GM12878 (cell line): ENCODE data around the gene NKX2-3. TPM values are rescaled to one million over a fixed set of nuclear protein-coding genes. Genes with fewer than 3 reads are reported as not detected.

Experiments used
- ATAC-seq: fragments of 200-7000 bp; cut with Tn5 transposase; 3 replicates; pipeline ENCODE4 v1.9.1; 2020; ENCODE audit warnings: mild to moderate bottlenecking, moderate library complexity
- BruUV-seq: library from RNA; stranded (reverse); fragments of 400-500 nt; replicated peaks from 2 replicates; lab custom pipeline; 2021; lab: Mats Ljungman, UMichigan
- CTCF ChIA-PET: fragments of 300-600 bp; sonication (Branson Sonifier 250); formaldehyde crosslinking; extraction: SDS; loops from one replicate; lab custom pipeline; 2021; ENCODE audit warnings: inconsistent platforms; lab: Yijun Ruan, JAX
- POLR2A ChIA-PET: fragments of 350-600 bp; formaldehyde crosslinking; extraction: SDS; loops from one replicate; lab custom pipeline; 2021; ENCODE audit warnings: inconsistent platforms; lab: Charles Lee
- RAD21 ChIA-PET: fragments of 300-600 bp; sonication (Branson Sonifier 250); formaldehyde crosslinking; loops from one replicate; lab custom pipeline; 2023; ENCODE audit warnings: antibody characterized with exemption; ENCODE audit not compliant: unreplicated experiment; lab: Charles Lee
- SMC1A ChIA-PET: fragments of 300-600 bp; sonication (Branson Sonifier 250); formaldehyde crosslinking; loops from one replicate; lab custom pipeline; 2023; ENCODE audit not compliant: unreplicated experiment, uncharacterized antibody; lab: Charles Lee
- DNase-seq: peaks from one replicate; pipeline ENCODE4 v3.0.0-alpha.2; 2011; ENCODE audit warnings: low read depth, low spot score
- FAIRE-seq: peaks from 3 replicates; lab custom pipeline; 2011; peaks lifted over from hg19 to GRCh38; lab: Jason Lieb, UNC
- H2AFZ ChIP-seq: 2 replicates; pipeline ENCODE4 v1.6.0; 2011; ENCODE audit warnings: low read depth, low read length, control low read depth; ENCODE audit not compliant: control insufficient read depth
- H3K27ac ChIP-seq: 2 replicates; pipeline ENCODE4 v1.5.1; 2011; ENCODE audit warnings: control low read depth; ENCODE audit not compliant: control insufficient read depth, insufficient read depth
- H3K27me3 ChIP-seq, 2 experiments: replicated peaks in 1 of 2; 2 replicates each; pipeline versions ENCODE4 v1.6.0 to v1.6.1; 2011; ENCODE audit warnings: low read length in 1 of 2; ENCODE audit not compliant: control insufficient read depth in 2 of 2, insufficient read depth in 2 of 2
- H3K36me3 ChIP-seq, 2 experiments: 2 replicates each; pipeline ENCODE4 v1.5.1; 2011; ENCODE audit warnings: low read length in 1 of 2; ENCODE audit not compliant: control insufficient read depth in 2 of 2, insufficient read depth in 2 of 2
- H3K4me1 ChIP-seq: 2 replicates; pipeline ENCODE4 v1.6.1; 2011; ENCODE audit warnings: mild to moderate bottlenecking, low read length, moderate library complexity, mixed read lengths; ENCODE audit not compliant: control insufficient read depth, insufficient read depth
- H3K4me2 ChIP-seq: 2 replicates; pipeline ENCODE4 v1.6.0; 2011; ENCODE audit warnings: control low read depth; ENCODE audit not compliant: control insufficient read depth, insufficient read depth
- H3K4me3 ChIP-seq: fragments of 200-600 bp; sonication (generic); 2 replicates; pipeline ENCODE4 v1.5.1; 2016
- H3K79me2 ChIP-seq: 2 replicates; pipeline ENCODE4 v1.6.0; 2011; ENCODE audit warnings: low read length; ENCODE audit not compliant: control insufficient read depth, insufficient read depth
- H3K9ac ChIP-seq: 2 replicates; pipeline ENCODE4 v1.8.0; 2011; ENCODE audit warnings: low read length, control low read depth, mixed read lengths; ENCODE audit not compliant: control insufficient read depth, insufficient read depth
- H3K9me3 ChIP-seq: replicated peaks from 3 replicates; pipeline ENCODE4 v1.5.1; 2011; ENCODE audit warnings: mild to moderate bottlenecking, low read length; ENCODE audit not compliant: control insufficient read depth, insufficient read depth
- H4K20me1 ChIP-seq: 2 replicates; pipeline ENCODE4 v1.6.0; 2011; ENCODE audit not compliant: control insufficient read depth, insufficient read depth
- FOS ChIP-seq: IDR thresholded peaks from 3 replicates; pipeline ENCODE4 v1.6.1; 2011; ENCODE audit warnings: borderline replicate concordance; ENCODE audit not compliant: insufficient read length; ENCODE audit errors: extremely low read depth
- RAD21 ChIP-seq: IDR thresholded peaks from 2 replicates; pipeline ENCODE4 v1.6.1; 2011; ENCODE audit warnings: mild to moderate bottlenecking, low read depth, low read length, moderate library complexity; ENCODE audit not compliant: insufficient read depth
- SMAD5 ChIP-seq: IDR thresholded peaks from 2 replicates; pipeline ENCODE4 v1.6.1; 2016; ENCODE audit warnings: antibody characterized with exemption, low read depth
- SREBF1 ChIP-seq: IDR thresholded peaks from 2 replicates; pipeline ENCODE4 v1.6.1; 2012; ENCODE audit warnings: mild to moderate bottlenecking, low read length
- SUZ12 ChIP-seq: fragments of 200-600 bp; sonication (generic); IDR thresholded peaks from one replicate; pipeline ENCODE4 v1.6.1; 2018; ENCODE audit warnings: antibody characterized with exemption, mild to moderate bottlenecking; ENCODE audit not compliant: unreplicated experiment
- ZNF207 ChIP-seq: fragments of 450-650 bp; IDR thresholded peaks from 2 replicates; pipeline ENCODE4 v1.6.1; 2014; ENCODE audit warnings: antibody characterized with exemption, mild to moderate bottlenecking, borderline replicate concordance
- ZZZ3 ChIP-seq: IDR thresholded peaks from 2 replicates; pipeline ENCODE4 v1.6.1; 2011; ENCODE audit warnings: low read depth; ENCODE audit not compliant: control insufficient read depth, insufficient read length
- whole genome bisulfite sequencing: methylation state at CpG from one replicate; pipeline ENCODE4 v1.1.6; 2016; ENCODE audit warnings: low lambda C conversion rate; ENCODE audit not compliant: insufficient replicate concordance, insufficient coverage; ENCODE audit errors: missing lambda C conversion rate; 5-methylcytosine and 5-hydroxymethylcytosine counted together
- in situ Hi-C: fragments of 300-500 bp; cut with MboI; formaldehyde crosslinking; loops from 9 replicates; pipeline ENCODE4 v1.14.3; 2018; ENCODE audit warnings: mixed read lengths
- intact Hi-C: fragments of 100-400 bp; cut with micrococcal nuclease; formaldehyde crosslinking; loops from one replicate; pipeline ENCODE4 v1.14.2; 2022; ENCODE audit not compliant: unreplicated experiment
- polyA plus RNA-seq, 11 experiments: library from polyadenylated mRNA; depleted of rRNA in 4 of 11; unstranded in 6 of 11; stranded (reverse) in 5 of 11; fragments of >200 nt; fragmentation: Nextera tagmentation in 4 of 11; fragmentation: Illumina TruSeq in 1 of 11; extraction: Ambion mirVana in 4 of 11; extraction: Trizol in 1 of 11; gene quantifications; 1 replicate in 1 of 11; 2 replicates in 10 of 11; pipeline versions ENCODE4 v1.2.1 to v1.2.3, GENCODE V29; 2011 to 2016; ENCODE audit warnings: inconsistent platforms in 2 of 11, missing spikeins in 2 of 11, low read depth in 1 of 11
- total RNA-seq, 4 experiments: library from RNA; depleted of rRNA in 3 of 4; stranded (reverse); fragments of >200 nt in 3 of 4; fragmentation: Illumina TruSeq in 1 of 4; extraction: Trizol in 1 of 4; gene quantifications; 2 replicates each; pipeline versions ENCODE4 v1.2.1 to v1.2.3, GENCODE V29; 2013 to 2021
- TF ChIP-seq, protein P1 (sequence below): fragments of 450-650 bp; IDR thresholded peaks from 2 replicates; pipeline ENCODE4 v1.6.1; 2017; ENCODE audit warnings: mild to moderate bottlenecking, moderate library complexity

Gene NKX2-3
- total and polyA plus RNA-seq, 10 of the 15 experiments (the other 5 are each of a cell fraction or from before 2014, with no cell fraction given): not detected

- no peaks in the 10 kb centered on the region for H3K9me3 ChIP-seq
- 18% methylated on average over 57 of the region's 64 CpGs for WGBS
- in situ Hi-C loops: no loop called here
- no peaks in the 10 kb centered on the region; the same call in 1 of the 2 replicates for H3K4me1 ChIP-seq
- RAD21 ChIA-PET: no interaction called here
- H3K27me3 ChIP-seq: peaks cover 29 to 34% of the 10 kb centered on the region in 2 experiments
- H4K20me1 ChIP-seq: no peaks in the 10 kb centered on the region
- CTCF ChIA-PET: no interaction called here
- SMC1A ChIA-PET: no interaction called here
- ATAC-seq (no peak), DNase-seq (no peak), FAIRE-seq (no peak)
- no peak for TF ChIP-seq ZZZ3
- peak; percentile 0 for TF ChIP-seq SUZ12
- intact Hi-C loops: no loop called here
- no peak overlapping the region for H3K9ac ChIP-seq
- H3K36me3 ChIP-seq: no peaks in the 10 kb centered on the region
- H3K4me2 ChIP-seq: no peak overlapping the region
- H2AFZ ChIP-seq: no peak overlapping the region
- POLR2A ChIA-PET: no interaction called here
- no peak overlapping the region for H3K27ac ChIP-seq
- H3K4me3 ChIP-seq: no peak overlapping the region
- no peaks in the 10 kb centered on the region for H3K79me2 ChIP-seq
- BruUV-seq: no TSS peak
Observed at GRCh38 chr10:99537086-99537988, 4.6 kb downstream of the NKX2-3 start.

DNA sequence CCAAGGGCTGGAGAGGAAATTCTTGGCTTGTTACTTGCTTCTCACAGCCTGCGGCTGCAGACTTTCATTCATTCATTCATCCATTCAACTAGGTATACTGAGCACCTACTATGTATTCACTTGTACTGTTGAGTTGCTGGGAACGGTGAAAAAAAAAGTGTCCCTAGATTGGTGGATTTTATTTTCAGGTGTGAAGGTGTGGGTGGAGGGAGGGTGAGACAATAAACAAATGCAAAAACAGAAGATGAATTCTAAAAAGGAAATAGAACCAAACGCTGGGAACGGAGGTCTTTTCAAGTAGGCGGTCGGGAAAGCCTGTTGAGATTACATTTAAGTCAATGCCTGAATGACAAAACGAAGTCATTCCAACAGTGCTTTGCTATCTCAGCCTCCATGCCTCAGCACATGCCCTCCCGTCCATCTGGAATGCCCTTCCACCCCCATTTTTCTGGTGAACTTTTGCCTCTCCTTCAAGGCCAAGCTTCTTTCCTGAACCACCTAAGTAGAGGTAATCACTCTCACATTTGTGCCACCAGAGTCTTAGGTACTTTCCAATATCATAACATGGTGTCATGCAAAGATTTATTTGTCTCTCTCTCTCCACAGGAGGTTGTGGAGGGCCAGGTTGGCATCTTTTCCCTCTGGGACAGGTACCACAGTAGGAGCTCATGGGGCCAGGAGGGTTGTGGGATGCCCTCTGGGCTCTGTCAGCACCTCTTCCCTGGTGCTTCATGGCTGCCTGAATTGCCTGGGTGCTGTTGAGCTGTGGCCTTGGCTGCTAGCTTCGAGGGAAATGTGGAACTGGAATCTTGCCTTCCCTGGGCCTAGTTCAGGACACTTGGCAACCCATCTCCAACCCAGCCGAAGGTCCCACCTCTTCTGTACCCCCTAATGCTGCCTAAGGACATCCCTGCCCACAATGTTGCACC is 5.5 kb downstream of the NKX2-3 start:
- TF ChIP-seq, protein P1, sequence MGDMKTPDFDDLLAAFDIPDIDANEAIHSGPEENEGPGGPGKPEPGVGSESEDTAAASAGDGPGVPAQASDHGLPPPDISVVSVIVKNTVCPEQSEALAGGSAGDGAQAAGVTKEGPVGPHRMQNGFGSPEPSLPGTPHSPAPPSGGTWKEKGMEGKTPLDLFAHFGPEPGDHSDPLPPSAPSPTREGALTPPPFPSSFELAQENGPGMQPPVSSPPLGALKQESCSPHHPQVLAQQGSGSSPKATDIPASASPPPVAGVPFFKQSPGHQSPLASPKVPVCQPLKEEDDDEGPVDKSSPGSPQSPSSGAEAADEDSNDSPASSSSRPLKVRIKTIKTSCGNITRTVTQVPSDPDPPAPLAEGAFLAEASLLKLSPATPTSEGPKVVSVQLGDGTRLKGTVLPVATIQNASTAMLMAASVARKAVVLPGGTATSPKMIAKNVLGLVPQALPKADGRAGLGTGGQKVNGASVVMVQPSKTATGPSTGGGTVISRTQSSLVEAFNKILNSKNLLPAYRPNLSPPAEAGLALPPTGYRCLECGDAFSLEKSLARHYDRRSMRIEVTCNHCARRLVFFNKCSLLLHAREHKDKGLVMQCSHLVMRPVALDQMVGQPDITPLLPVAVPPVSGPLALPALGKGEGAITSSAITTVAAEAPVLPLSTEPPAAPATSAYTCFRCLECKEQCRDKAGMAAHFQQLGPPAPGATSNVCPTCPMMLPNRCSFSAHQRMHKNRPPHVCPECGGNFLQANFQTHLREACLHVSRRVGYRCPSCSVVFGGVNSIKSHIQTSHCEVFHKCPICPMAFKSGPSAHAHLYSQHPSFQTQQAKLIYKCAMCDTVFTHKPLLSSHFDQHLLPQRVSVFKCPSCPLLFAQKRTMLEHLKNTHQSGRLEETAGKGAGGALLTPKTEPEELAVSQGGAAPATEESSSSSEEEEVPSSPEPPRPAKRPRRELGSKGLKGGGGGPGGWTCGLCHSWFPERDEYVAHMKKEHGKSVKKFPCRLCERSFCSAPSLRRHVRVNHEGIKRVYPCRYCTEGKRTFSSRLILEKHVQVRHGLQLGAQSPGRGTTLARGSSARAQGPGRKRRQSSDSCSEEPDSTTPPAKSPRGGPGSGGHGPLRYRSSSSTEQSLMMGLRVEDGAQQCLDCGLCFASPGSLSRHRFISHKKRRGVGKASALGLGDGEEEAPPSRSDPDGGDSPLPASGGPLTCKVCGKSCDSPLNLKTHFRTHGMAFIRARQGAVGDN: no peak
- TF ChIP-seq SREBF1 (no peak), SMAD5 (no peak), ZNF207 (no peak), FOS (no peak), RAD21 (no peak)
- TF ChIP-seq, all 136 proteins: peak for 0
- ChIA-PET RAD21 (no interaction called here), SMC1A (no interaction called here), CTCF (no interaction called here), POLR2A (no interaction called here)
- ATAC-seq (no peak), DNase-seq (no peak), FAIRE-seq (no peak)
- peaks cover 25 to 31% of the 10 kb centered on the region in 2 experiments for H3K27me3 ChIP-seq
- H4K20me1 ChIP-seq: no peaks in the 10 kb centered on the region
- H3K79me2 ChIP-seq: no peaks in the 10 kb centered on the region
- in situ Hi-C loops: no loop called here
- no peak overlapping the region for H3K4me3 ChIP-seq
- BruUV-seq: no TSS peak
- no peaks in the 10 kb centered on the region; the same call in 1 of the 2 replicates for H3K4me1 ChIP-seq
- no peaks in the 10 kb centered on the region for H3K36me3 ChIP-seq
- no peaks in the 10 kb centered on the region for H3K9me3 ChIP-seq
- 62% methylated on average over 10 of the region's 10 CpGs for WGBS
- no peak overlapping the region for H2AFZ ChIP-seq
- no peak overlapping the region for H3K27ac ChIP-seq
- intact Hi-C loops: no loop called here
- H3K9ac ChIP-seq: no peak overlapping the region
- H3K4me2 ChIP-seq: no peak overlapping the region
